Tibial nerve (tissue), 4 donors: ENCODE measurements around the gene IL1A.

ENCODE experiments used
- CTCF ChIP-seq, 5 experiments: fragments of 200-600 bp in 3 of 5; fragments of 450-650 bp in 2 of 5; sonication (generic) in 3 of 5; IDR thresholded peaks; one replicate each; pipeline ENCODE4 v1.5.1; 2016 to 2019; ENCODE audit warnings: antibody characterized with exemption in 5 of 5, mild to moderate bottlenecking in 3 of 5, moderate library complexity in 2 of 5
- EP300 ChIP-seq, 2 donors: sonication (generic); formaldehyde crosslinking; IDR thresholded peaks; one replicate each; pipeline ENCODE4 v1.6.1; 2017; ENCODE audit warnings: antibody characterized with exemption in 2 of 2, mild to moderate bottlenecking in 1 of 2
- POLR2A ChIP-seq, 2 donors: fragments of 450-650 bp; IDR thresholded peaks; one replicate each; pipeline ENCODE4 v1.6.1; 2017; ENCODE audit warnings: antibody characterized with exemption in 2 of 2, mild to moderate bottlenecking in 2 of 2, moderate library complexity in 2 of 2

DNA sequence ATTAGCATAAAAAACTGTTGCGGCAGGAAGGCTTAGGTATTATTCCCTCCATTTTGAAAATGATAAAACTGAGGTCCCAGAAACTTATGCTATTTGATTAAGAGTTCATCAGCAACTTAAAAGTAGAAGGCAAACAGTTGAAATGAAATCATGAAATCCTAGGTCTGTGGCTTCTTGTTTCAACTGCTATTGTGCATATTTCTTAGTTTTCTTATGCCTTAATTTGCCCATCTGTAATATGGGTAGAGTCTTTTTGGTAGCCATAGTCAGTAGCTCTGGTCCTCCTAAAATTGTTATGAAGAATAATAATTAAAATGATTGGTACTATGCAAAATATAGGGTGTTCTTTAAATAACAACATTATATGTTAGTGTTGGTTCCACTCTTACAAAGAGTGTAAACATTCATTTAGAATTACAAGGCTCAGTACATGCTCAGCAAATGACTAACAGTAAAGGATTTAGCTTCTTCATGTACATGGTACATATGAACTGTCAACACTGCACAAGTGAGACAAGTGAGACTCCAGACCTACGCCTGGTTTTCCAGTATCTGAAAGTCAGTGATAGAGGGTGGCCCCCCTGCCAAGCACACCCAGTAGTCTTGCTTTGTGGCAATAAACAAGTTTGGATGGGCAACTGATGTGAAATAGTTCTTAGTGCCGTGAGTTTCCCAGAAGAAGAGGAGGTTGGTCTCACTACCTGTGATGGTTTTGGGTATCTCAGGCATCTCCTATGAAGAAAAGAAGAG is 9.6 kb downstream of the IL1A start:
- no peak for TF ChIP-seq POLR2A (IDR thresholded peaks at IDR 0.05)
- TF ChIP-seq CTCF (IDR thresholded peaks at IDR 0.05) = no peak
- no peak for TF ChIP-seq EP300 (IDR thresholded peaks at IDR 0.05)
